GM18505 (cell line): ENCODE measurements around the gene DIP2A.

Experiments
- ATAC-seq: cut with Tn5 transposase; IDR thresholded peaks from one replicate; pipeline ENCODE4 v1.9.1; 2021; ENCODE audit not compliant: unreplicated experiment
- POLR2A ChIP-seq: IDR thresholded peaks from 4 replicates; pipeline ENCODE4 v1.6.1; 2011; ENCODE audit warnings: borderline replicate concordance; ENCODE audit not compliant: insufficient read depth, insufficient read length; ENCODE audit errors: extremely low read depth

Gene DIP2A

GRCh38 chr21:46550116-46550941, 91.6 kb downstream of the DIP2A start:
- no peak for ATAC-seq
- no peak for TF ChIP-seq POLR2A

GRCh38 chr21:46551636-46552241, 93.0 kb downstream of the DIP2A start:
- no peak for TF ChIP-seq POLR2A
- ATAC-seq, result no peak

- no peak for TF ChIP-seq POLR2A
- ATAC-seq, result no peak
Observed at GRCh38 chr21:46552274-46552673, 93.6 kb downstream of the DIP2A start.

GRCh38 chr21:46552865-46553379, 94.2 kb downstream of the DIP2A start:
- TF ChIP-seq POLR2A, result no peak
- ATAC-seq, result no peak

- no peak for TF ChIP-seq POLR2A
- ATAC-seq, result no peak
Observed at GRCh38 chr21:46553993-46554392, 95.3 kb downstream of the DIP2A start.

- ATAC-seq, result no peak
- TF ChIP-seq POLR2A, result no peak
Observed at GRCh38 chr21:46554431-46555224, 95.9 kb downstream of the DIP2A start.

- no peak for ATAC-seq
- no peak for TF ChIP-seq POLR2A
Observed at GRCh38 chr21:46555225-46555617, 96.5 kb downstream of the DIP2A start.

- TF ChIP-seq POLR2A, result no peak
- no peak for ATAC-seq
Observed at GRCh38 chr21:46555678-46556077, 97.0 kb downstream of the DIP2A start.

GRCh38 chr21:46556802-46557201, 98.1 kb downstream of the DIP2A start:
- no peak for TF ChIP-seq POLR2A
- no peak for ATAC-seq

GRCh38 chr21:46557469-46557868, 98.8 kb downstream of the DIP2A start:
- no peak for ATAC-seq
- no peak for TF ChIP-seq POLR2A

- ATAC-seq, result no peak
- TF ChIP-seq POLR2A, result no peak
Observed at GRCh38 chr21:46557919-46558392, 99.3 kb downstream of the DIP2A start.

GRCh38 chr21:46559291-46559983, 100.7 kb downstream of the DIP2A start:
- TF ChIP-seq POLR2A, result peak; percentile 52
- no peak for ATAC-seq
